Neural cell (in vitro differentiated cells): ENCODE results near the gene TMEM132E.

ENCODE experiments used
- CTCF ChIP-seq: fragments of 450-650 bp; IDR thresholded peaks from 2 replicates; pipeline ENCODE4 v1.5.1; 2014; ENCODE audit warnings: antibody characterized with exemption, mild to moderate bottlenecking, moderate library complexity; ENCODE audit not compliant: poor library complexity, severe bottlenecking
- EZH2 ChIP-seq: fragments of 200-600, 300-800 bp; shearing (Covaris generic), sonication (generic); IDR thresholded peaks from 2 replicates; pipeline ENCODE4 v1.6.1; 2014; ENCODE audit warnings: antibody characterized with exemption, low read length, borderline replicate concordance, mild to moderate bottlenecking; ENCODE audit not compliant: insufficient read depth, poor library complexity, severe bottlenecking
- MXI1 ChIP-seq: fragments of 450-650 bp; conservative IDR thresholded peaks from 2 replicates; pipeline ENCODE4 v1.6.1; 2014; ENCODE audit warnings: antibody characterized with exemption, mild to moderate bottlenecking; ENCODE audit not compliant: poor library complexity, severe bottlenecking
- POLR2AphosphoS5 ChIP-seq: IDR thresholded peaks from 2 replicates; pipeline ENCODE4 v1.6.1; 2012
- RAD21 ChIP-seq: fragments of 450-650 bp; conservative IDR thresholded peaks from 2 replicates; pipeline ENCODE4 v1.6.1; 2014; ENCODE audit warnings: antibody characterized with exemption, mild to moderate bottlenecking, moderate library complexity
- REST ChIP-seq: IDR thresholded peaks from 2 replicates; pipeline ENCODE4 v1.6.1; 2012; ENCODE audit warnings: borderline replicate concordance
- SMC3 ChIP-seq: fragments of 450-650 bp; conservative IDR thresholded peaks from 2 replicates; pipeline ENCODE4 v1.6.1; 2014; ENCODE audit warnings: antibody characterized with exemption, mild to moderate bottlenecking, moderate library complexity; ENCODE audit not compliant: poor library complexity

- TF ChIP-seq REST = peak; percentile 42
- no peak for TF ChIP-seq CTCF
- no peak for TF ChIP-seq RAD21
- no peak for TF ChIP-seq MXI1
- no peak for TF ChIP-seq EZH2
- no peak for TF ChIP-seq SMC3
- no peak for TF ChIP-seq POLR2AphosphoS5
These were observed 11.5 kb upstream of the TMEM132E start for GRCh38 chr17:34567691-34568465.
